ENCODE data around the gene ROBO1. TPM values are rescaled to one million over a fixed set of nuclear protein-coding genes. Genes with fewer than 3 reads are reported as not detected.
A peak's percentile ranks its signal among the peaks of the same experiment; 100 is the strongest.

Gene ROBO1
- total RNA-seq, 1 experiment from 2014 or later: 35.5 TPM

GRCh38 chr3:78645628-78646310 lies 1122.0 kb downstream of the ROBO1 start:
- no TSS peak for BruUV-seq (replicated peaks)
- no peaks in the 10 kb centered on the region for H3K9me3 ChIP-seq (ENCODE audit: low read length)
- intact Hi-C loops (cut with micrococcal nuclease): loop anchor here (1.0 to 5.0 kb wide), 8 partner anchors 138 to 1607 kb away; no protein-coding TSS in a partner anchor
- H3F3A ChIP-seq (ENCODE audit: low read length, unreplicated experiment): no peaks in the 10 kb centered on the region
- no peaks in the 10 kb centered on the region for H4K20me1 ChIP-seq (ENCODE audit: low read length)
- H3K27me3 ChIP-seq (ENCODE audit: low read length): no peaks in the 10 kb centered on the region
- no peak overlapping the region for H3K27ac ChIP-seq (ENCODE audit: low read length)
- ATAC-seq (peak; percentile 79), DNase-seq (peak; percentile 93)
- no peak overlapping the region for H3K9ac ChIP-seq (ENCODE audit: low read length)
- ChIA-PET CTCF (interaction anchor here (0.5 to 1.2 kb wide), 14 partner anchors 347 to 1638 kb away, joined by 3 to 12 read pairs (median 4); no protein-coding TSS in a partner anchor), POLR2A (ENCODE audit: unreplicated experiment) (no interaction called here)
- TF ChIP-seq EZH2phosphoT487 (IDR thresholded peaks at IDR 0.05; ENCODE audit: borderline replicate concordance, low read length) (no peak), CTCF (conservative IDR thresholded peaks at IDR 0.05; ENCODE audit: low read depth, low read length) (peak; percentile 97), EZH2 (IDR thresholded peaks at IDR 0.05; ENCODE audit: low read length, unreplicated experiment) (no peak)
- no peak overlapping the region for H3K4me3 ChIP-seq (ENCODE audit: low read length)
- H3K4me2 ChIP-seq (ENCODE audit: low read length): no peak overlapping the region
- H3K9me2 ChIP-seq (replicated peaks; ENCODE audit: low read length): no peaks in the 10 kb centered on the region
- no peaks in the 10 kb centered on the region for H3K36me3 ChIP-seq (ENCODE audit: low read depth, low read length)
- H3K79me2 ChIP-seq (ENCODE audit: low read length): no peaks in the 10 kb centered on the region
- no peak overlapping the region for H2AFZ ChIP-seq (ENCODE audit: low read length)
- peaks cover 13% of the 10 kb centered on the region for H3K4me1 ChIP-seq (ENCODE audit: insufficient read depth, low read length)

- Histone ChIP-seq H3K4me2 (ENCODE audit: low read length) (no peak overlapping the region), H3K9me2 (replicated peaks; ENCODE audit: low read length) (no peaks in the 10 kb centered on the region), H3K27ac (ENCODE audit: low read length) (no peak overlapping the region), H2AFZ (ENCODE audit: low read length) (no peak overlapping the region), H3K4me3 (ENCODE audit: low read length) (no peak overlapping the region), H3K9ac (ENCODE audit: low read length) (no peak overlapping the region), H4K20me1 (ENCODE audit: low read length) (no peaks in the 10 kb centered on the region), H3F3A (ENCODE audit: low read length, unreplicated experiment) (no peaks in the 10 kb centered on the region), H3K27me3 (ENCODE audit: low read length) (no peaks in the 10 kb centered on the region), H3K4me1 (ENCODE audit: insufficient read depth, low read length) (peaks cover 13% of the 10 kb centered on the region), H3K36me3 (ENCODE audit: low read depth, low read length) (no peaks in the 10 kb centered on the region), H3K79me2 (ENCODE audit: low read length) (no peaks in the 10 kb centered on the region), H3K9me3 (ENCODE audit: low read length) (no peaks in the 10 kb centered on the region)
- intact Hi-C loops (cut with micrococcal nuclease): loop anchor here (1.0 to 5.0 kb wide), 8 partner anchors 138 to 1607 kb away; no protein-coding TSS in a partner anchor
- ChIA-PET POLR2A (ENCODE audit: unreplicated experiment) (no interaction called here), CTCF (interaction anchor here (0.5 to 0.7 kb wide), 3 partner anchors 424 to 1324 kb away, joined by 3 to 4 read pairs (median 3); no protein-coding TSS in a partner anchor)
- BruUV-seq (replicated peaks): no TSS peak
- no peak for ATAC-seq
- TF ChIP-seq EZH2 (IDR thresholded peaks at IDR 0.05; ENCODE audit: low read length, unreplicated experiment) (no peak), EZH2phosphoT487 (IDR thresholded peaks at IDR 0.05; ENCODE audit: borderline replicate concordance, low read length) (no peak), CTCF (conservative IDR thresholded peaks at IDR 0.05; ENCODE audit: low read depth, low read length) (no peak)
- no peak for DNase-seq
These were observed 1123.0 kb downstream of the ROBO1 start for GRCh38 chr3:78644847-78645246.

Data from PC-3 (cell line).